CD4-positive, alpha-beta T cell treated with Interleukin-4 for 1 hour (primary cell): ENCODE measurements around the gene CDK2.
"Not testable (repeated sequence)": the region's sequence is repeated elsewhere in the genome, so short reads cannot be mapped to it uniquely, and the experiment has no call there.

Source experiments
- DNase-seq, 2 donors: peaks; one replicate each; pipeline ENCODE4 v3.0.0-alpha.2; 2020 to 2022

CDK2 gene

DNA sequence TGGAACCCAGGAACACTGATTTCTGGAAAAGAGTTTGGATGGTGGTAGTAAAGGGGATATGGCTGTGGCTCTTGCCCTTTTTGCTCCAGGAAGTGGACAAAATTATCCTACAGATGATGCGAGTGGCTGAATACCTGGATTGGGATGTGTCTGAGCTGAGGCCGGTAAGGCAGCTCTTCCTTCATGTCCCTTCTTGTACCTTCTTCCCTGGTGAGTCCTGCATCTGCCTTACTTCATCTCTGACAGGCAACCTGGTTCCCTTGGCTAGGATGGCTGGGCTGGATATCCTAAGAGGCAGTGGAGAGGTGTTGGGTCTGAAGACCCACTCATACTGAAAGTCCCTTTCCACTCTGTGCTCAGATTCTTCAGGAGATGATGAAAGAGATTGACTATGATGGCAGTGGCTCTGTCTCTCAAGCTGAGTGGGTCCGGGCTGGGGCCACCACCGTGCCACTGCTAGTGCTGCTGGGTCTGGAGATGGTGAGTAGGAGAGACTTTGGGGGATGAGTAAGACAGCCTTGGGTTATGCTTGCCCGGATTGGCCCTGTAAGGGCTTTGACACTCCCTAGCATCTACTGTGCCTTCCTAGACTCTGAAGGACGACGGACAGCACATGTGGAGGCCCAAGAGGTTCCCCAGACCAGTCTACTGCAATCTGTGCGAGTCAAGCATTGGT, 27.7 kb upstream of the CDK2 start:
- no peak for DNase-seq

DNA sequence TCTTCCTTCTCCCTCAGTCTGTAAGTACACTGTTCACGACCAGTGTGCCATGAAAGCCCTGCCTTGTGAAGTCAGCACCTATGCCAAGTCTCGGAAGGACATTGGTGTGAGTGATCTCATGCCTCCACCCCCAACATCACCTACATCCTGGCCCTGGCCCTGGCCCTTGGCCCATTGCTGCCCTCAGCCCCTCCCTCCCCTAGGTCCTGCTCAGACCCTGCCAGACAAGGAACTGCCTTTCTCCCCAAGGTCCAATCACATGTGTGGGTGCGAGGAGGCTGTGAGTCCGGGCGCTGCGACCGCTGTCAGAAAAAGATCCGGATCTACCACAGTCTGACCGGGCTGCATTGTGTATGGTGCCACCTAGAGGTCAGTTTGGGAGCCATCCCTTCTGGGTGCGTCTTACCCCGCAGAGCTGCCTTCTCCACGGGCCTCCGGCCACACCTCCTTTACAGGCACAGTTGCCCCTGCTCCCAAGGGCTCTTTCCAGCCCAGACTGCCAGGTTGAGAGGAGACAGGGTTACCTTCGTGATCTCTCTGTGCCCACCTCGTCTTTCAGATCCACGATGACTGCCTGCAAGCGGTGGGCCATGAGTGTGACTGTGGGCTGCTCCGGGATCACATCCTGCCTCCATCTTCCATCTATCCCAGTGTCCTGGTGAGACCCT, 26.4 kb upstream of the CDK2 start:
- DNase-seq = peak; percentile 87 to 90

DNA sequence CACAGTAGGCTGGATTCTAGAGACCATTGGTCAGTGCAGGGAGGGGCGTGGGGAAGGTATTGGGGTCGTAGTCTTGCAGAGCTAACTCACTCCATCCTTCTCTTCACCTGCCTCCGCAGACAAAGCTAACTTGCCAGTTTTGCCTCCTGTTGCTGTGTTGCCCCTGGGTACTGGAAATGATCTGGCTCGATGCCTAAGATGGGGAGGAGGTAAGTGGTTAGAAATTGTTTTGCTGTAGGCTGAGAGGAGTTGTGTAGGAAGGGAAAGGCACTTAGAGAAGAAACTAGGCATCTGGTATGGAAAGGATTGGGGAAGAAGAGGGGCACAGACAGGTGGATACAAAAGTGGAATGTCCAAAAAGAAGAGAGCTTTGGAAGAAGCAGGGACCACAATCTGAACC, 24.6 kb upstream of the CDK2 start:
- DNase-seq = no peak

DNA sequence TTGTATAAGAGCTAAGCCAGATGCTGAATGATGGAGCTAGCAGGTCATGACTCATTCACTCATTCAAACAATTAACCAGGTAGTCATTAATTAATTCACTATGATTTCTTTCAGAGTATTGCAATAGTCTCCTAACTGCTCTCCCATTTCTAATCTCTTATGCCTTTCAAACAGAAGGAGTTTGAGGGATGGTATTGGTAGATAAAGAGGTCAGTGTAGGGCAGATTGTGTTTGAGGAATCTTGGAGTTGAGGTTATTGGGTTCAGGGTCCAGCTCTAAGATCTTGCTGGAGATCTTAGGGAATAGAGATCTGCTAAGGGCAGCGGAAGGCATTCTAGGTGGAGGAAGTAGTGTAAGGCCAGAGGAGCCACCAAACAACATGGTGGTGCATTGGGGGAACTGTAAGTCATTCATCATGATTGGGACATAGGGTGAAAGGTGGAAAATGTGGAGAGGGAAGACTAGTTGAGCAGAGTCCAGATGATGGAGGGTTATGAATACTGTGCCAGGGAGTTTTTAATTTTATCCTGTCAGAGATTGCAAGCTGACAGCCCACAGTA, 24.0 kb upstream of the CDK2 start:
- no peak for DNase-seq

DNA sequence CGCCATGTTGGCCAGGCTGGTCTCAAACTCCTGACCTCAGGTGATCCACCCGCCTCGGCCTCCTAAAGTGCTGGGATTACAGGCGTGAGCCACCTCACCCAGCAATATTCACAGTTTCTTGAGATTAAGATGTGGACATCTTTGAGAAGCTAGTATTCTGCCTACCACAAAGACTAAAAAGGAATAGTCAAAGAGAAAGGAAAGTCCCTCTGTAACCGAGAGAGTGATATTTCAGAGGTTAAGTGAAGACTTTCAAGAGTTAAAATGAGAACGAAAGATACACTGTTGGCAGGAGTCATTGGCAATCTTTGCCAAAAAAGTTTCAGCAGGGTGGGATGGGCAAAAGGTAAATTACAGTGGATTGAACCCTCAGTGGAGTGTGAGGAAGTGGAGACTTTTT, 20.1 kb upstream of the CDK2 start:
- no peak for DNase-seq

DNA sequence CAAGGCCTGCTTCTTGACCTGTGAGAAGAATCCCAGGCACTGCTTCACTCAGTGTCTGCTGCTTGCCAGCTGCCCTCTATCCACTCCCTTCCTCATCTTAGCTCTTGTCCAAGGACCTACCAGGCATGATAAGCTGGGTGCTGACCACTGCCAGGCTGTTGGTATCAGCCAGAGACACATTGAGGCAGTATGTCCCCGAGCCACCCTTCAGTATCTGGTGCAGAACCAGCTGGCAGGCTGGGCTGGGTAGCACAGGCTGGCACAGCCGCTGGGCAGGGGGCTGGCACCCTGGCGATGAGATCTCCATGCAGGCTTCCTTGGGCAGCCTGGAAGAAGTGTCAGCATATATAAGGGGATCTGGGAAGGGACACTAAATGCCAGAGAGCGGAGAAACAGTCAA, 11.3 kb upstream of the CDK2 start:
- no peak for DNase-seq

DNA sequence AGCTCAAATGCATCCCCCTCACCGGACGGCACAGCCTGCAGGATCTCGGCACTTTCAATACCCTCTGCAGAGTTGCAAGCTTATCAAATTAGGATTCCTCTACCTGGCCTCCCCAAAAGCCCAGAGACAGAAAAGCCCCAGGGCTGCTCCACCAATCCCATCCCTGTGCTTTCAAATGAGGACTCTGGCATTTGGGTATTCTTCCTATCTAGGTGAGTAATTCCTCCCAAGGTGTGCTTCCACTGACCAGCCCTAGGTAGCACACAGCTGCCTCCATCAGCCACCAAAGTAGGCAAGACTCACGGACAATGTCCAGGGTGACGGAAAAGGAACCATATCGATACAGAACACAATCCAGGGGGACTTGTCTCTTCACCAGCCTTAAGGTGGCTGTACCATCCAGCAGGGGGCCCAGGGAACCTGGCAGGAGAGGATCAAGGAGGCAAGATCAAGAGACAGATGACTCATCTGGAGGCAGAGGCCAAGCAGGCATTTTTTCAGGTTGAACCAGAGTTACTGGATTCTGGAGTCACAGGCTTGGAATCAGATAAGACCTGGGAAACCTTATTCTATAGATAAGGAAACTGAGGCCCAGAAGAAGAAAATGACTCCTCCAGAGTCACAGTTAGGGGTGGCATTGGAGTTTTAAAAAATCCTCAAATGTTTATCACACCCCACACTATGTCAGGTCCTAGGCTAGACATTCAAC, 10.7 kb upstream of the CDK2 start:
- peak; percentile 38 to 41 for DNase-seq

DNA sequence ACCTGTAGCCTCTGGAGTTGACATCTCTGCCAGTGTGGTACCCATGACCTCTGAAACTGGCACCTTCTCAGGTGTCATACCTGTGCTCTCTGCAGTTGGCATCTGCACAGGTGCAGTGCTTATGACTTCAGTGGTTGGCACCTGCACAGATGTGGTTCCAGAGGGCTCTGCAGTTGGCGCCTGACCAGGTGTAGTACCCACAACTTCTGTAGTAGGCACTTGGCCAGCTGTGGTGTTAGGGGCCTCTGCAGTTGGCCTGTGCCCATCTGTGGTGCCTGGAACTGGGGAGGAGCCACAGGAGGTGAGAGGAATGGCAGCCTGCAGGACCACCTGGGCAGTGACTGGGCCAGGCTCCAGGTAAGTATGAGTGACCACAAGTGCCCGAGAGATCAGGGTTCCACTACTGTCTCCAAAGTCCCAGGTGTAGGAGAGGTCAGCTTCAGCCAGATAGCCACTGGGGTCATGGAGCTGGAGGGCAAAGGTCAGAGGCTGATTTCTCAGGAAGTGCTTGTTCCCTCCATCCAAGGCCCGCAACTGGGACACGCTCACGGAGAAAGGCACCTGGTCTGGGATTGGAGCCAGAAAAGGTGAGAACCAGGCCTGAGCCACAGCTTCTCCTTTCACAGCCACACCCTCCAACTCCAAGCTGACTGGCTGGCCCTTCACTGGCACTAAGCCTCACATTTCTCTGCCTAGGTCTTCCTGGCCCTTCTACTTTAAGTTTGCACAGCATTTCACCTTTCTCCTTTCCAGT, 9.3 kb upstream of the CDK2 start:
- no peak for DNase-seq

DNA sequence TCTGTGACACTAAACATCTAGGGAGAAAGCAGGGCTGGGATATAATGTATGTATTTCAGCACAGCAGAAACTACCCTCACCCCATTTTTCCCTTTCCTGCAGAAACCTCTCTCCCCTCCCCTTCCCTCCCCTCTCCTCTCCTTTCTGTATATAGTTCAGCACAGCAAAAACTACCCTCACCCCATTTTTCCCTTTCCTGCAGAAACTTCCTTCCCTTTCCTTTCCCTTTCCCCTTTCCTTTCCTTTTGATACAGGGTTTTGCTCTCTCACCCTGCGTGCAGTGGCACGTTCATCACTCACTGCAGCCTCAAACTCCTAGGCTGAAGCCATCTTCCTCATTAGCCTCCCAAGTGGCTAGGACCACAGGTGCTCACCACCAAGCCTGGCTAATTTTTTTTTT, 2.9 kb upstream of the CDK2 start:
- DNase-seq = no peak

DNA sequence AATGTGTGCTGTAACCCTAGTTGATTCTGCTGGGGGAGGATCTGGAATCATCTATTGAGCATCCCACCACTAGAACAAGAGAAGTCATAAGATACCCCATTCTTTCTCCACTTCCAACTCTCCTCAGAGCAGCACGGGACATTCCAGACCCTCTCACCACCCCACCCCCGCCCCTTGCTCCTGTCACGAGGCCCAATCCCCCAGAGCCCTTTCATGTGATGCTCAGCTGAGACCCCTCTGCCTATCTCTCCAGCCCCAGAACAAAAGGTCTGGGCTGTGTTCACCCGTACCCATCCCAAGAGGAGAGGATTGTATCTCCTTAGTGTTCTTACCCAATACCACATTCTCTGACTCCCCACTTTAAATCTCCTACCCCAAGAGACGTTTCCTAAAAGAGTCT, 1.4 kb upstream of the CDK2 start:
- no peak for DNase-seq

DNA sequence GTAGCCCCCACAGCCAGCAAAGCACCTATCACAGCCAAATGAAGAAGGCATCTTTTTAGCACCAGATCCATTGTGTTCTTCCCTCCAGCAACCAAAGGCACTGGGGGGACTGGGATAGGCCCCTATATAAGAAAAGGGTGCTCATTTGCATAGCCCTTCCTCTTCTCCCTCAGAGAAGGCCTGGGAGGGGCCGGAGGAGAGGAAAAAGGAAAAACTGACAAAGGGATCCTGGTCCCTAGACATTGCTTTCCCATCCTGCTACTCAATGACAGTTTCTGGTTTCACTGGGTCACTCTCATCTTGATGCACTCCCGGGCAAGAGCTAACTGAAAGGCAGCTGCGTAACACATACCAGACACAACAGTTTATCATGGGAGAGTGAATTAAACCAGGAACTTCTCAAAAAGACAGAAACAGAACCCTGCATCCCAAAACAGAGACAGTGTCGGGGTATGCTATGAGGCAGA, 656 bp upstream of the CDK2 start, which contains the start of gene PMEL:
TSS of gene PMEL (minus strand) at position 102 of the 467 bp plus-strand sequence. CDS start at position 71, 31 bp downstream.
- DNase-seq = no peak

DNA sequence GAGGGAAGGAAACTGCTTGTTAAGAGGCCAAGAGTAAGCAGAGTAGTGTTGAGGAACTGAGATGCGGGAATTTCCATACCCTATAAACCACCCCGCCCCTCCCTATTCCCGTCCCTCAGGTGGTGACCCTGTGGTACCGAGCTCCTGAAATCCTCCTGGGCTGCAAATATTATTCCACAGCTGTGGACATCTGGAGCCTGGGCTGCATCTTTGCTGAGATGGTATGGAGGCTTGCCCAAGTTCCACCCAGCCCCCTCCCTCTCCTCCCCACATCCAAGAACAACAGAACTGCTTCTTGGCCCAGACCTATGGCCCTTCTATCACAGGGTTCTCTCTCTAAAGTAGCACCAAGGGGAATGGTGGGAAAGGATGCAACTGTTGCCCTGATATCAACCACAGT, 2.7 kb downstream of the CDK2 start:
- DNase-seq = no peak

DNA sequence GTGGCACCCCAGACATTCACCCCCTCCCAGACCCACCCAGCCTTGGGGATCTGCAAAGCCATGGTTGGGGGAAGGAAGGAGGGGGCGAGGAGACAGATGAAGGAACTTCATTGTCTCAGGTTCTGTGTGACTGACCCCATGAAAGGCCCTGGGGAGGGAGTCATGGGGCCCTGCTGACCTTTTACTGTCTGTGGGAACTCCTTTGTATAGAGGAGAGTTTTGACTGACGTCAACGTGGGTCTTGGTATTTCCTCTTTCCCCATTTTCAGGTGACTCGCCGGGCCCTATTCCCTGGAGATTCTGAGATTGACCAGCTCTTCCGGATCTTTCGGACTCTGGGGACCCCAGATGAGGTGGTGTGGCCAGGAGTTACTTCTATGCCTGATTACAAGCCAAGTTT, 4.1 kb downstream of the CDK2 start:
- DNase-seq = no peak

DNA sequence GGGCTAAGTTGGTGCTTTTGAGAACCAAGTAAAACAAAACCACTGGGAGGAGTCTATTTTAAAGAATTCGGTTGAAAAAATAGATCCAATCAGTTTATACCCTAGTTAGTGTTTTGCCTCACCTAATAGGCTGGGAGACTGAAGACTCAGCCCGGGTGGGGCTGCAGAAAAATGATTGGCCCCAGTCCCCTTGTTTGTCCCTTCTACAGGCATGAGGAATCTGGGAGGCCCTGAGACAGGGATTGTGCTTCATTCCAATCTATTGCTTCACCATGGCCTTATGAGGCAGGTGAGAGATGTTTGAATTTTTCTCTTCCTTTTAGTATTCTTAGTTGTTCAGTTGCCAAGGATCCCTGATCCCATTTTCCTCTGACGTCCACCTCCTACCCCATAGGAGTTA, 5.4 kb downstream of the CDK2 start:
- no peak for DNase-seq

DNA sequence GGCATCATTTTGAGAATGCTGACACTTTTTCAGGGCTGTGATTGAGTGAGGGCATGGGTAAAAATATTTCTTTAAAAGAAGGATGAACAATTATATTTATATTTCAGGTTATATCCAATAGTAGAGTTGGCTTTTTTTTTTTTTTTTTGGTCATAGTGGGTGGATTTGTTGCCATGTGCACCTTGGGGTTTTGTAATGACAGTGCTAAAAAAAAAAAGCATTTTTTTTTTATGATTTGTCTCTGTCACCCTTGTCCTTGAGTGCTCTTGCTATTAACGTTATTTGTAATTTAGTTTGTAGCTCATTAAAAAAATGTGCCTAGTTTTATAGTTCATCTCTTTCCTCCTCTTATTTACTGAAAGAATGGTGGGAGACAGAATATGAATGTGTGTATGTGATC, 5.8 kb downstream of the CDK2 start:
- DNase-seq = no peak

DNA sequence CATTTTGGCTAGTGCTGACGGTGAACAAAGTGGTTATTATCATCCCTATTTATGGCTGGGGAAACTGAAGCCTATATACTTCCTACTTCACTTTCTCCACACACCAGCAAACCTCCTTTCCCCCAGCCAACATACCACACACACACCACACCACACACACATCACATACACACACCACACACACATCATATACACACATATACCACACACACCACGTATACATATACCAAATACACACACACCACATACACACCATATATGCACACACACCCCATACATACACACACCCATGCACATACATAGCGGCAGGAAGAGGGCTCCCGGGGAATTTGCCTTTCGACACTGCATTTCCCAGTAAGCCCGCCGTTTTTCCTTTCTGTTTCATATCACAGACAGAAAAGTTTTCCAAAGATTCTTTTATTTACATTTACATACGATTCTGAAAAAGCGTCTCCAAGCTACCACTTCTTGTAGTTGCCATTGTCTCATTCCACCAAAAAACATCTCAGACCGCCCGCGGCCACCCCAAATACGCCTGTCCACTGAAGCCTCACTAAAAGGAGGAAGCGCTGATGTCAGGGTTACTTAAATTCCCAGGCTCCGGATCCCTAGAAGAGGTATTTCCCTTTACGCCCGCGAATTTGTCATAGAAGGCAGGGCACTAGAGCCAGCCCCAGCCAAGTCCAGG, 6.4 kb downstream of the CDK2 start:
- DNase-seq = peak; percentile 35 to 61

DNA sequence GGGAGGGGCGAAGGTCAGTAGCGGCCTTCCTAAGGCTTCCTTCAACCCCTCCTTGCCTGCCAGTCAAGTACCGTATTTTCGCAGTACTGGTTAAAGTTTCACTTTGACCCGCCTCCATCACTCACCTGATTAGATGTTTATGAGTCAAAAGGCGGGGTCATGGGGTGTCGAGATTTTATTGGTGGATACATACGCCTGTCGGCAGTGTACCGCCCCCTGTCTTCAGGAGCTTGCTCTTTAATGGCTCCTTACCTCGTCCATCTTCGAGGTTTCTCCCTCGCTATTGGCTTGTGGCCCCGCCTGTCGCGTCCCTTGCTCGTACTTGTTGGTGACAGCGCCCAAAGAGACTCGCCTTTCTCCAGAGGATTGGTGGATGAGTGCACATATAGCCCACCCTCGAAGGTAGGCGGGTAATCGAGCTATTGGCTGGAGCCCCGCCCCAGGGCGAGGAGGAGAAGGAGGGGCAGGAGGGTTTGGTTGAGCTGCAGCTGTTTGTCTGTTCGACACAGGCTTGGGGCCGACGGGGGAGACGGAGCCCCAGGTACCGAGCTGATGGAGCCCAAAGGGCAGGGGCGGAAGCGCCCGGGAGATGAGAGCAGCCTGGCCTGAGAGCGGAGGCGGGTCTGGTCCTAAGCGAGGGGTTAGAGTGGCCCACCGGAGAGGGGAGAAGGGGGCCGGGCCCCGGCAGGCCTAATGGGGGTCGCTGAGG, 7.1 kb downstream of the CDK2 start, which contains the start of gene RAB5B:
TSS of gene RAB5B (plus strand) at position 480 of the 709 bp plus-strand sequence. CDS start 12,883 bp downstream, outside the sequence.
- DNase-seq = peak; percentile 100

DNA sequence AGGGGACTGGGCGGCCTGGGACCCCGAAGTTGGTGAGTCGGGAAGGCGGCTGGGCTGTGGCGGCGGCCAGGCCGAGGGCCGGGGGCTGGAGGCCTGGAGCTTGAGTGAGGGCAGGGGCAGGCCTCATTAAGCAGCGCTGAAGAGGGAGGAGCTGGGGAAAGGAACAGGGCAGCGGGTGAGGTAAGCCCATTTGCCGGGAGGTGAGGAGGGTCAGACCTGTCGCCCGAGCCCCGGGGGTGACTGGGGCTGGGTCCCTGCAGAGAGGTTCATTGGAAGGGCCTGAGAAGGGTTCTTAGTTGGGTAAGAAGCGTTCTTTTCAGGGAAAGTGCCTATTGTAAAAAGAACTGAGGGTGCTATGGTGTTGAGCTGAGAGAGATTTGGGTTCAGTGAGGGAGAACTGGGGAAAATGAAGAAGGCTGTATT, 7.7 kb downstream of the CDK2 start:
- DNase-seq = peak; percentile 30 to 41

DNA sequence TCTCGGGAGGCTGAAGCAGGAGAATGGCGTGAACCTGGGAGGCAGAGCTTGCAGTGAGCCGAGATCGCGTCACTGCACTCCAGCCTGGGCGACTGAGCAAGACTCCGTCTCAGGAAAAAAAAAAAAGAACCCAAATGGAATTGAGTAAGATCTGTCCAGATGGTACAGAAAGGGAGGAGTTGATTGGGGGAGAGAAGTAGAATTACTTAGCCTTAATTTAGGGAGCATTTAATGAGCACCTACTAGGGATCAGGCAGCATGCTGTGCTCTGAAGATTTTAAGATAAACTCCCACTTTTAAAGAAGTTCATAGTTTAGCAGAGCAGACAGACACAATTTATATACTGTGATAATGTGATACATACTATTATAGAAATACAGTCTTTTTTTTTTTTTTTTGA, 11.8 kb downstream of the CDK2 start:
- DNase-seq = no peak

DNA sequence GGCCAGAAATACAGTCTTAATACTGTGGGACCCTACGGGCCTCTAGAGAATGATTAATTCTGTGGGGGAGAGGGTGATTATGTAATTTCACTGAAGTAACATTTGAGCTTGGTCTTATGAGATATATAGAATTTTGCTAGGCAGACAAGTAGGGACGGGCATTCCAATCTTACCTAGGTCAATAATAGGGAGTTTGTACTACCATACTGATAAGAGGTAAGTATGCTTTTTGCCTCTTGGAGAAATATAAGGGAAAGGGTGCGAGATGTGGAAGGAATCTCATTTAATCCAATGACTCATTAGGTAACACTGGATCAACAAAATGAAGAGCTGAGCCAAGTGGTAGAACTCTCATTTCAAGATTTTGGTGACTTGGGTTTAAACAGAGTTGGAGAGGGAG, 12.4 kb downstream of the CDK2 start:
- DNase-seq = no peak

DNA sequence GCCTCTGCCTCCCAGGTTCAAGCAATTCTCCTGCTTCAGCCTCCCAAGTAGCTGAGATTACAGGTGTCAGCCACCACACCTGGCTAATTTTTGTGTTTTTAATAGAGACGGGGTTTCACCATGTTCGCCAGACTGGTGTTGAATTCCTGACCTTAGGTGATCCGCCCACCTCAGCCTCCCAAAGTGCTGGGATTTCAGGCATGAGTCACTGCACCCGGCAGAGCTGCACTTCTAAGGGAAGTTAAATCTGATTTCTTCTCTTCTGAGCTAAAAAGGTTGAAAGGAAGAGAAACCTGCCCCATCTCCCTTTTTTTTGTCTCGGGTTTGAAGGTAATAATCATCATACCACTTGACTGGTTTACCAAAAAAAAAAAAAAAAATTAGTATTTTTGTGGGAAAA, 15.3 kb downstream of the CDK2 start:
- not testable (repeated sequence) for DNase-seq
